Ureter (tissue), 1 donor: ENCODE measurements around the gene OTUD5. TPM values are rescaled to one million over a fixed set of nuclear protein-coding genes. Genes with fewer than 3 reads are reported as not detected.
A peak's percentile ranks its signal among the peaks of the same experiment; 100 is the strongest.

Experiments used
- DNase-seq: peaks from one replicate; pipeline ENCODE4 v3.0.0-alpha.2; 2020; ENCODE audit warnings: low spot score
- total RNA-seq: library from RNA; stranded (reverse); gene quantifications from one replicate; pipeline ENCODE4 v1.2.4, GENCODE V29; 2023
- donor health status: DM: yes; HTN: yes; CAD: no.

Gene OTUD5
- total RNA-seq, 1 donor from 2014 or later, result 53.8 TPM

GRCh38 chrX:48937054-48937907 lies 20.1 kb downstream of the OTUD5 start:
- peak; percentile 66 for DNase-seq

- DNase-seq, result no peak
Observed at GRCh38 chrX:48936429-48937053, 20.9 kb downstream of the OTUD5 start.

GRCh38 chrX:48935301-48935670 lies 22.1 kb downstream of the OTUD5 start:
- DNase-seq, result no peak

- no peak for DNase-seq
Observed at GRCh38 chrX:48934581-48935300, 22.7 kb downstream of the OTUD5 start.

GRCh38 chrX:48933757-48934156 lies 23.6 kb downstream of the OTUD5 start:
- DNase-seq, result no peak

GRCh38 chrX:48927736-48928382 lies 29.5 kb downstream of the OTUD5 start:
- no peak for DNase-seq

- DNase-seq, result no peak
Observed at GRCh38 chrX:48927123-48927522, 30.3 kb downstream of the OTUD5 start.

GRCh38 chrX:48924270-48924669 lies 33.1 kb downstream of the OTUD5 start:
- no peak for DNase-seq

- no peak for DNase-seq
Observed at GRCh38 chrX:48923771-48924170, 33.6 kb downstream of the OTUD5 start.

- no peak for DNase-seq
Observed at GRCh38 chrX:48920718-48921104, 36.7 kb downstream of the OTUD5 start.

- no peak for DNase-seq
Observed at GRCh38 chrX:48919947-48920717, 37.3 kb downstream of the OTUD5 start.

- no peak for DNase-seq
Observed at GRCh38 chrX:48919360-48919841, 38.0 kb downstream of the OTUD5 start.

- DNase-seq, result peak; percentile 92
Observed at GRCh38 chrX:48918643-48919340, 38.6 kb downstream of the OTUD5 start, which contains the start of gene PIM2. Gene PIM2 (minus strand): TSS chrX:48919024. CDS start chrX:48918834, 190 bp downstream.

- DNase-seq, result no peak
Observed at GRCh38 chrX:48918301-48918642, 39.1 kb downstream of the OTUD5 start.

- peak; percentile 90 for DNase-seq
Observed at GRCh38 chrX:48917139-48918001, 40.0 kb downstream of the OTUD5 start.

GRCh38 chrX:48914593-48915493 lies 42.6 kb downstream of the OTUD5 start:
- no peak for DNase-seq

GRCh38 chrX:48913605-48914366 lies 43.6 kb downstream of the OTUD5 start:
- no peak for DNase-seq
